IMR-90 (cell line): ENCODE measurements around the gene KITLG. TPM values are rescaled to one million over a fixed set of nuclear protein-coding genes. Genes with fewer than 3 reads are reported as not detected.

Experiments used
- ATAC-seq: fragments of 200-7000 bp; cut with Tn5 transposase; 2 replicates; pipeline ENCODE4 v1.9.1; 2020; ENCODE audit warnings: low read depth, mild to moderate bottlenecking, moderate library complexity
- BruUV-seq: library from RNA; stranded (reverse); fragments of 400-500 nt; replicated peaks from 2 replicates; lab custom pipeline; 2021; lab: Mats Ljungman, UMichigan
- CTCF ChIA-PET: fragments of 300-600 bp; formaldehyde crosslinking; extraction: SDS; loops from one replicate; lab custom pipeline; 2021; ENCODE audit warnings: antibody characterized with exemption; lab: Yijun Ruan, JAX
- POLR2A ChIA-PET: fragments of 300-600 bp; sonication (Branson Sonifier 250); formaldehyde crosslinking; loops from one replicate; lab custom pipeline; 2022; ENCODE audit warnings: antibody characterized with exemption; ENCODE audit not compliant: unreplicated experiment; lab: Charles Lee
- DNase-seq: peaks from one replicate; pipeline ENCODE4 v3.0.0; 2013
- H2AFZ ChIP-seq: replicated peaks from 2 replicates; pipeline ENCODE3; 2013; ENCODE audit warnings: low read length, mild to moderate bottlenecking; ENCODE audit not compliant: poor library complexity
- H2AK5ac ChIP-seq: 2 replicates; pipeline ENCODE4 v1.6.1; 2013; ENCODE audit warnings: low read depth, low read length, inconsistent platforms
- H2AK9ac ChIP-seq: replicated peaks from 2 replicates; pipeline ENCODE3; 2013; ENCODE audit warnings: mild to moderate bottlenecking, low read depth, low read length, moderate library complexity; ENCODE audit not compliant: poor library complexity
- H2BK120ac ChIP-seq: 2 replicates; pipeline ENCODE4 v1.6.1; 2013; ENCODE audit warnings: low read depth, low read length, inconsistent platforms
- H2BK15ac ChIP-seq: 3 replicates; pipeline ENCODE4 v1.6.1; 2013; ENCODE audit warnings: low read depth, low read length, inconsistent platforms
- H2BK20ac ChIP-seq: 2 replicates; pipeline ENCODE4 v1.6.1; 2013; ENCODE audit warnings: low read depth, mild to moderate bottlenecking, inconsistent platforms, low read length, moderate library complexity
- H2BK5ac ChIP-seq: 2 replicates; pipeline ENCODE4 v1.6.1; 2013; ENCODE audit warnings: mild to moderate bottlenecking, low read depth, low read length, inconsistent platforms; ENCODE audit not compliant: poor library complexity, severe bottlenecking
- H3K14ac ChIP-seq: replicated peaks from 2 replicates; pipeline ENCODE4 v1.6.1; 2013; ENCODE audit warnings: low read depth, low read length, inconsistent platforms
- H3K18ac ChIP-seq: 2 replicates; pipeline ENCODE4 v1.6.1; 2013; ENCODE audit warnings: low read depth, low read length, control low read depth
- H3K23ac ChIP-seq: 2 replicates; pipeline ENCODE4 v1.6.1; 2013; ENCODE audit warnings: low read depth, low read length, inconsistent platforms
- H3K27ac ChIP-seq: 2 replicates; pipeline ENCODE4 v1.5.1; 2013; ENCODE audit warnings: mild to moderate bottlenecking, control low read depth, low read length; ENCODE audit not compliant: insufficient read depth
- H3K27me3 ChIP-seq: 2 replicates; pipeline ENCODE4 v1.6.1; 2013; ENCODE audit warnings: low read length; ENCODE audit not compliant: control insufficient read depth, insufficient read depth
- H3K36me3 ChIP-seq: 2 replicates; pipeline ENCODE4 v1.6.1; 2013; ENCODE audit warnings: low read length, mixed read lengths; ENCODE audit not compliant: control insufficient read depth, insufficient read depth
- H3K4ac ChIP-seq: 2 replicates; pipeline ENCODE4 v1.6.1; 2013; ENCODE audit warnings: low read depth, low read length, inconsistent platforms
- H3K4me1 ChIP-seq: 2 replicates; pipeline ENCODE4 v1.6.1; 2013; ENCODE audit warnings: low read length, mixed read lengths; ENCODE audit not compliant: control insufficient read depth, insufficient read depth
- H3K4me2 ChIP-seq: 2 replicates; pipeline ENCODE4 v1.6.1; 2013; ENCODE audit warnings: low read depth, mild to moderate bottlenecking, control low read depth, low read length, moderate library complexity
- H3K4me3 ChIP-seq: 2 replicates; pipeline ENCODE4 v1.5.1; 2013; ENCODE audit warnings: low read depth, mild to moderate bottlenecking, control low read depth, low read length, moderate library complexity; ENCODE audit not compliant: insufficient read depth
- H3K56ac ChIP-seq: 2 replicates; pipeline ENCODE4 v1.6.1; 2013; ENCODE audit warnings: low read length, inconsistent platforms; ENCODE audit not compliant: insufficient read depth; ENCODE audit errors: extremely low read depth
- H3K79me1 ChIP-seq, 2 experiments: 2 replicates each; pipeline ENCODE4 v1.6.1; 2013; ENCODE audit warnings: low read length in 2 of 2, inconsistent platforms in 1 of 2, low read depth in 1 of 2
- H3K9ac ChIP-seq: 2 replicates; pipeline ENCODE4 v1.6.1; 2013; ENCODE audit warnings: low read depth, low read length, control low read depth
- H3K9me1 ChIP-seq: 2 replicates; pipeline ENCODE4 v1.6.1; 2013; ENCODE audit warnings: low read length, inconsistent platforms; ENCODE audit not compliant: insufficient read depth
- H3K9me3 ChIP-seq: 2 replicates; pipeline ENCODE4 v1.6.1; 2013; ENCODE audit warnings: low read length; ENCODE audit not compliant: control insufficient read depth, insufficient read depth
- H4K20me1 ChIP-seq: 2 replicates; pipeline ENCODE4 v1.6.1; 2013; ENCODE audit warnings: low read length, inconsistent platforms; ENCODE audit not compliant: insufficient read depth
- H4K5ac ChIP-seq: 2 replicates; pipeline ENCODE4 v1.6.1; 2013; ENCODE audit warnings: mild to moderate bottlenecking, low read depth, low read length, control low read depth
- H4K8ac ChIP-seq, 2 experiments: 2 replicates each; pipeline ENCODE4 v1.6.1; 2013; ENCODE audit warnings: low read depth in 2 of 2, low read length in 2 of 2, control low read depth in 1 of 2, inconsistent platforms in 1 of 2
- H4K91ac ChIP-seq: 2 replicates; pipeline ENCODE4 v1.6.1; 2013; ENCODE audit warnings: low read depth, low read length, inconsistent platforms; ENCODE audit not compliant: insufficient read depth
- BHLHE40 ChIP-seq: fragments of 150-350 bp; IDR thresholded peaks from 2 replicates; pipeline ENCODE4 v1.6.1; 2016; ENCODE audit warnings: mild to moderate bottlenecking, low read depth, low read length
- CEBPB ChIP-seq: IDR thresholded peaks from 2 replicates; pipeline ENCODE4 v1.6.1; 2012; ENCODE audit warnings: low read depth, low read length, improper control_type of control experiment
- CHD1 ChIP-seq: IDR thresholded peaks from 2 replicates; pipeline ENCODE4 v1.6.1; 2012; ENCODE audit warnings: low read depth, low read length, improper control_type of control experiment
- FOS ChIP-seq: fragments of 150-350 bp; IDR thresholded peaks from 2 replicates; pipeline ENCODE4 v1.6.1; 2016; ENCODE audit warnings: low read depth, low read length
- MAFK ChIP-seq: IDR thresholded peaks from 2 replicates; pipeline ENCODE4 v1.6.1; 2012; ENCODE audit warnings: low read depth, low read length, improper control_type of control experiment
- MAZ ChIP-seq: IDR thresholded peaks from 2 replicates; pipeline ENCODE4 v1.6.1; 2012; ENCODE audit warnings: low read depth, mild to moderate bottlenecking, low read length, improper control_type of control experiment, moderate library complexity, borderline replicate concordance
- MXI1 ChIP-seq: IDR thresholded peaks from 2 replicates; pipeline ENCODE4 v1.6.1; 2012; ENCODE audit warnings: low read depth, mild to moderate bottlenecking, low read length, moderate library complexity, borderline replicate concordance
- NFE2L2 ChIP-seq: fragments of 150-350 bp; IDR thresholded peaks from 2 replicates; pipeline ENCODE4 v1.6.1; 2016; ENCODE audit warnings: low read depth, mild to moderate bottlenecking, low read length
- POLR2A ChIP-seq: IDR thresholded peaks from 2 replicates; pipeline ENCODE4 v1.6.1; 2012; ENCODE audit warnings: mild to moderate bottlenecking, low read depth, low read length
- RAD21 ChIP-seq: IDR thresholded peaks from 2 replicates; pipeline ENCODE4 v1.6.1; 2012; ENCODE audit warnings: low read length, improper control_type of control experiment
- RCOR1 ChIP-seq: IDR thresholded peaks from 2 replicates; pipeline ENCODE4 v1.6.1; 2012; ENCODE audit warnings: mild to moderate bottlenecking, low read length, improper control_type of control experiment; ENCODE audit not compliant: insufficient replicate concordance
- RFX5 ChIP-seq: IDR thresholded peaks from 2 replicates; pipeline ENCODE4 v1.8.0; 2012; ENCODE audit warnings: low read depth, mild to moderate bottlenecking, low read length, moderate library complexity
- SMC3 ChIP-seq: fragments of 150-350 bp; IDR thresholded peaks from 2 replicates; pipeline ENCODE4 v1.6.1; 2016; ENCODE audit warnings: low read depth, mild to moderate bottlenecking, antibody characterized with exemption, low read length, moderate library complexity
- WGBS, 2 experiments: methylation state at CpG; one replicate each; pipeline versions ENCODE4 v1.1.5 to v1.1.7; 2013; ENCODE audit warnings: missing lambda C conversion rate in 2 of 2; ENCODE audit not compliant: insufficient read length in 1 of 2; ENCODE audit errors: extremely low coverage in 2 of 2; 5-methylcytosine and 5-hydroxymethylcytosine counted together
- dilution Hi-C: fragments of 300-500 bp; cut with HindIII; formaldehyde crosslinking; loops from one replicate; pipeline ENCODE4 v1.14.3; 2018; ENCODE audit warnings: low sequenced_read_pairs; ENCODE audit not compliant: unreplicated experiment
- in situ Hi-C: fragments of 300-500 bp; cut with MboI; formaldehyde crosslinking; loops from 3 replicates; pipeline ENCODE4 v1.14.3; 2019; ENCODE audit warnings: low sequenced_read_pairs, inconsistent platforms, mixed read lengths
- intact Hi-C: fragments of 100-400 bp; cut with micrococcal nuclease; formaldehyde crosslinking; loops from 2 replicates; pipeline ENCODE4 v1.10.0; 2022
- polyA plus RNA-seq, 3 experiments: library from polyadenylated mRNA; depleted of rRNA; stranded (reverse); fragments of >200 nt; gene quantifications; 2 replicates each; pipeline ENCODE4 v1.2.3, GENCODE V29; 2012; ENCODE audit warnings: low replicate concordance in 1 of 3
- total RNA-seq: library from RNA; depleted of rRNA; stranded (reverse); fragments of >200 nt; gene quantifications from 2 replicates; pipeline ENCODE4 v1.2.3, GENCODE V29; 2012
- TF ChIP-seq, protein P1 (sequence below): fragments of 150-350 bp; IDR thresholded peaks from 2 replicates; pipeline ENCODE4 v1.6.1; 2017; ENCODE audit warnings: mild to moderate bottlenecking, antibody characterized with exemption, low read length, low read depth
- TF ChIP-seq, protein P2 (sequence below): conservative IDR thresholded peaks from 2 replicates; pipeline ENCODE4 v1.5.1; 2012; ENCODE audit warnings: mild to moderate bottlenecking, low read depth, low read length, improper control_type of control experiment
- TF ChIP-seq, protein P3 (sequence below): fragments of 150-350 bp; IDR thresholded peaks from 2 replicates; pipeline ENCODE4 v1.6.1; 2016; ENCODE audit warnings: low read depth, mild to moderate bottlenecking, low read length, moderate library complexity, borderline replicate concordance

KITLG gene
- total and polyA plus RNA-seq, 2 of the 4 experiments (the other 2 are of a cell fraction) = 14.5 to 87.5 TPM

DNA sequence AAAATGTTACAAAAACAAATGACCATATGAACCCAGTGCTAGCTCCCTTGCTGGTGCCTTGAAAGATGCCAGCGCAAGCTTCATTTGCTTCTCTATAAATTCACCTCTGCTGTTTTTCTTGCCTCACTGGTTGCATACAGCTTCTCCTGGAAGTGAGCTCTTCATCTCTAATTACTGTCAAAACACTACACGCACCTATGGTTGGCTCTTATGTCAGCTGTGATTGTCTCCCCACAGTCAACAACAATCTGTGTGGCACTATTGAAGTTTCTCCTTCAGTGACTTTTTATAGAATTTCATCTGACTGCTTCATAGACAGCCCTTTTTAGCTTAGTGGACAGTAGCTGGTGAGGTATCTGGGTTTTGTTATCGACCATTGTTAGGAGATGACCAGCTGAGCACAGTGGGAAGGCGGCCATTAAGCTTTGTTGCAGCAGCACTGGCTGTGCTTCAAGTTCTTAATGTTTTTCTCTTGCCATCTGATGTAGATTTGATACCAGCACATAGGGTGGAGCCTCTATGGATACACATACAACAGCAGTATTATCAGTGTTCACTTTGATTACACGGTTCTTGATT lies 131.8 kb downstream of the KITLG start:
- no peaks in the 10 kb centered on the region for H3K36me3 ChIP-seq
- peaks cover 5% of the 10 kb centered on the region; the same call in 1 of the 2 replicates for H3K4me1 ChIP-seq
- 100% methylated on average over 1 of the region's 5 CpGs; no CpG with 5 or more reads in 1 of the 2 experiments for WGBS, 2 experiments
- H3K9me3 ChIP-seq = no peaks in the 10 kb centered on the region
- no peak overlapping the region for H2BK20ac ChIP-seq
- BruUV-seq = no TSS peak
- POLR2A ChIA-PET = interaction anchor here (0.5 kb wide), 1 partner anchor 1811 kb away, joined by 3 read pairs; no protein-coding TSS in a partner anchor
- no peak overlapping the region for H2BK120ac ChIP-seq
- H3K18ac ChIP-seq = no peak overlapping the region
- H2AK9ac ChIP-seq = no peak overlapping the region
- H4K5ac ChIP-seq = no peak overlapping the region
- dilution Hi-C loops = no loop called here
- H3K4ac ChIP-seq = no peak overlapping the region
- no peak overlapping the region for H3K4me3 ChIP-seq
- no peaks in the 10 kb centered on the region for H3K27me3 ChIP-seq
- CTCF ChIA-PET = no interaction called here
- no peak overlapping the region for H3K27ac ChIP-seq
- no peaks in the 10 kb centered on the region for H3K9me1 ChIP-seq
- H3K14ac ChIP-seq = no peak overlapping the region
- no peak overlapping the region for H2AK5ac ChIP-seq
- H3K9ac ChIP-seq = no peak overlapping the region
- H3K23ac ChIP-seq = no peak overlapping the region
- intact Hi-C loops = no loop called here
- H3K56ac ChIP-seq = no peak overlapping the region
- H4K20me1 ChIP-seq = no peaks in the 10 kb centered on the region
- ATAC-seq (no peak), DNase-seq (no peak)
- no peak overlapping the region for H2BK5ac ChIP-seq
- no peak overlapping the region for H4K91ac ChIP-seq
- in situ Hi-C loops = no loop called here
- H3K79me1 ChIP-seq = no peaks in the 10 kb centered on the region; a peak in 1 of 4 replicates
- no peak for TF ChIP-seq MAZ
- no peak for TF ChIP-seq FOS
- TF ChIP-seq MAFK = no peak
- TF ChIP-seq MXI1 = no peak
- TF ChIP-seq RAD21 = no peak
- TF ChIP-seq, protein P1, sequence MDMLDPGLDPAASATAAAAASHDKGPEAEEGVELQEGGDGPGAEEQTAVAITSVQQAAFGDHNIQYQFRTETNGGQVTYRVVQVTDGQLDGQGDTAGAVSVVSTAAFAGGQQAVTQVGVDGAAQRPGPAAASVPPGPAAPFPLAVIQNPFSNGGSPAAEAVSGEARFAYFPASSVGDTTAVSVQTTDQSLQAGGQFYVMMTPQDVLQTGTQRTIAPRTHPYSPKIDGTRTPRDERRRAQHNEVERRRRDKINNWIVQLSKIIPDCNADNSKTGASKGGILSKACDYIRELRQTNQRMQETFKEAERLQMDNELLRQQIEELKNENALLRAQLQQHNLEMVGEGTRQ = no peak
- no peak for TF ChIP-seq RCOR1
- no peak for TF ChIP-seq SMC3
- TF ChIP-seq RFX5 = no peak
- TF ChIP-seq, protein P2, sequence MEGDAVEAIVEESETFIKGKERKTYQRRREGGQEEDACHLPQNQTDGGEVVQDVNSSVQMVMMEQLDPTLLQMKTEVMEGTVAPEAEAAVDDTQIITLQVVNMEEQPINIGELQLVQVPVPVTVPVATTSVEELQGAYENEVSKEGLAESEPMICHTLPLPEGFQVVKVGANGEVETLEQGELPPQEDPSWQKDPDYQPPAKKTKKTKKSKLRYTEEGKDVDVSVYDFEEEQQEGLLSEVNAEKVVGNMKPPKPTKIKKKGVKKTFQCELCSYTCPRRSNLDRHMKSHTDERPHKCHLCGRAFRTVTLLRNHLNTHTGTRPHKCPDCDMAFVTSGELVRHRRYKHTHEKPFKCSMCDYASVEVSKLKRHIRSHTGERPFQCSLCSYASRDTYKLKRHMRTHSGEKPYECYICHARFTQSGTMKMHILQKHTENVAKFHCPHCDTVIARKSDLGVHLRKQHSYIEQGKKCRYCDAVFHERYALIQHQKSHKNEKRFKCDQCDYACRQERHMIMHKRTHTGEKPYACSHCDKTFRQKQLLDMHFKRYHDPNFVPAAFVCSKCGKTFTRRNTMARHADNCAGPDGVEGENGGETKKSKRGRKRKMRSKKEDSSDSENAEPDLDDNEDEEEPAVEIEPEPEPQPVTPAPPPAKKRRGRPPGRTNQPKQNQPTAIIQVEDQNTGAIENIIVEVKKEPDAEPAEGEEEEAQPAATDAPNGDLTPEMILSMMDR = no peak
- TF ChIP-seq CHD1 = no peak
- TF ChIP-seq NFE2L2 = no peak
- TF ChIP-seq, protein P3, sequence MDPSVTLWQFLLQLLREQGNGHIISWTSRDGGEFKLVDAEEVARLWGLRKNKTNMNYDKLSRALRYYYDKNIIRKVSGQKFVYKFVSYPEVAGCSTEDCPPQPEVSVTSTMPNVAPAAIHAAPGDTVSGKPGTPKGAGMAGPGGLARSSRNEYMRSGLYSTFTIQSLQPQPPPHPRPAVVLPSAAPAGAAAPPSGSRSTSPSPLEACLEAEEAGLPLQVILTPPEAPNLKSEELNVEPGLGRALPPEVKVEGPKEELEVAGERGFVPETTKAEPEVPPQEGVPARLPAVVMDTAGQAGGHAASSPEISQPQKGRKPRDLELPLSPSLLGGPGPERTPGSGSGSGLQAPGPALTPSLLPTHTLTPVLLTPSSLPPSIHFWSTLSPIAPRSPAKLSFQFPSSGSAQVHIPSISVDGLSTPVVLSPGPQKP = no peak
- TF ChIP-seq CEBPB = no peak
- no peak for TF ChIP-seq BHLHE40
- TF ChIP-seq POLR2A = no peak
- H2AFZ ChIP-seq = no peak overlapping the region
- H3K4me2 ChIP-seq = no peak overlapping the region
- H2BK15ac ChIP-seq = no peak overlapping the region
- no peak overlapping the region for H4K8ac ChIP-seq
